Measurements from ENCODE around the gene PHKA1. TPM values are rescaled to one million over a fixed set of nuclear protein-coding genes. Genes with fewer than 3 reads are reported as not detected.
"Not testable (repeated sequence)": the region's sequence is repeated elsewhere in the genome, so short reads cannot be mapped to it uniquely, and the experiment has no call there.

PHKA1 gene
- total RNA-seq (2021; ENCODE audit: unreplicated experiment) (15.3 TPM), Bru-seq, nascent RNA (percentile 62 among the genes with signal in this experiment), BruChase-seq, experiment 1, labeled RNA remaining after a 6-hour chase (percentile 61 among the genes with signal in this experiment), BruChase-seq, experiment 2, labeled RNA remaining after a 2-hour chase (percentile 58 among the genes with signal in this experiment)
- 8.9 and 9.9 TPM in 2 replicates for polyA plus RNA-seq (2012)
- long read RNA-seq, full-length matches to known transcripts: 12 of 32 reads
- long read RNA-seq, partial matches to known transcripts: 7 of 32 reads
- long read RNA-seq, other reads (novel, unspliced or antisense): 13 of 32 reads

- H3K27me3 ChIP-seq (ENCODE audit: insufficient read depth, low read length); BruUV-seq (replicated peaks); RAD21 ChIA-PET (ENCODE audit: low non-redundant PET in 1 of 2, low total read pairs in 2 of 2, uncharacterized antibody in 2 of 2, unreplicated experiment in 2 of 2); H4K20me1 ChIP-seq (ENCODE audit: insufficient read depth); CTCF ChIA-PET; intact Hi-C loops (cut with micrococcal nuclease); H3K9me2 ChIP-seq (ENCODE audit: insufficient read depth); H3K79me2 ChIP-seq (ENCODE audit: insufficient read depth, low read length); H3K36me3 ChIP-seq (ENCODE audit: control insufficient read depth in 1 of 2, insufficient read depth in 2 of 2, low read length in 2 of 2); POLR2A ChIA-PET; H3K9me3 ChIP-seq (ENCODE audit: control insufficient read depth in 1 of 2, insufficient read depth in 1 of 2, low read depth in 1 of 2, low read length in 2 of 2): not testable (repeated sequence)
- Histone ChIP-seq H3K27ac (ENCODE audit: low read depth, low read length) (peak within 1 kb of the TSS; percentile 72), H3K4me2 (ENCODE audit: low read length) (peak within 1 kb of the TSS; percentile 87), H3K9ac (ENCODE audit: low read length) (peak within 1 kb of the TSS; percentile 70), H3K4me1 (ENCODE audit: control insufficient read depth in 1 of 2, insufficient read depth in 2 of 2, low read length in 2 of 2) (peaks cover 0 to 12% of the 10 kb centered on the region in 2 experiments; a peak in 2 of 4 replicates), H2AFZ (ENCODE audit: low read depth, low read length, poor library complexity, severe bottlenecking) (peak within 1 kb of the TSS; percentile 26), H3K4me3 (replicated peaks in 1 of 2; ENCODE audit: low read depth in 1 of 2, low read length in 2 of 2) (peak within 1 kb of the TSS; percentile 51 to 59)
- DNase-seq (ENCODE audit: low read depth, low spot score) (peak; percentile 19), ATAC-seq (peak; percentile 83)
- TF ChIP-seq ZFX (IDR thresholded peaks at IDR 0.05) (peak; percentile 88), POLR2AphosphoS5 (IDR thresholded peaks at IDR 0.05; ENCODE audit: low read depth, low read length) (peak; percentile 48), SP1 (IDR thresholded peaks at IDR 0.05; ENCODE audit: low read depth) (peak; percentile 14; the same call in 1 of the 2 replicates), EGR1 (IDR thresholded peaks at IDR 0.05; ENCODE audit: low read depth) (peak; percentile 51), SIN3A (IDR thresholded peaks at IDR 0.05; ENCODE audit: low read depth) (0 out of 2 replicates have a peak, but pooled peaks have one; percentile 40)
Measured at GRCh38 chrX:72713599-72714477, at the start of gene PHKA1. PHKA1 (minus strand) TSS chrX:72714306; CDS start chrX:72713880, 426 bp downstream.

GRCh38 chrX:72760454-72760853 lies 46.3 kb upstream of the PHKA1 start:
- H2AFZ ChIP-seq (ENCODE audit: low read depth, low read length, poor library complexity, severe bottlenecking); ATAC-seq; H3K79me2 ChIP-seq (ENCODE audit: insufficient read depth, low read length); POLR2A ChIA-PET; H4K20me1 ChIP-seq (ENCODE audit: insufficient read depth); H3K9ac ChIP-seq (ENCODE audit: low read length); H3K4me1 ChIP-seq (ENCODE audit: control insufficient read depth in 1 of 2, insufficient read depth in 2 of 2, low read length in 2 of 2); H3K36me3 ChIP-seq (ENCODE audit: control insufficient read depth in 1 of 2, insufficient read depth in 2 of 2, low read length in 2 of 2); H3K4me2 ChIP-seq (ENCODE audit: low read length); CTCF ChIA-PET; DNase-seq (ENCODE audit: low read depth, low spot score); H3K4me3 ChIP-seq (replicated peaks in 1 of 2; ENCODE audit: low read depth in 1 of 2, low read length in 2 of 2); H3K9me2 ChIP-seq (ENCODE audit: insufficient read depth); H3K27me3 ChIP-seq (ENCODE audit: insufficient read depth, low read length); RAD21 ChIA-PET (ENCODE audit: low non-redundant PET in 1 of 2, low total read pairs in 2 of 2, uncharacterized antibody in 2 of 2, unreplicated experiment in 2 of 2); H3K9me3 ChIP-seq (ENCODE audit: control insufficient read depth in 1 of 2, insufficient read depth in 1 of 2, low read depth in 1 of 2, low read length in 2 of 2); intact Hi-C loops (cut with micrococcal nuclease); BruUV-seq (replicated peaks); H3K27ac ChIP-seq (ENCODE audit: low read depth, low read length): not testable (repeated sequence)

- CTCF ChIA-PET; intact Hi-C loops (cut with micrococcal nuclease); H3K79me2 ChIP-seq (ENCODE audit: insufficient read depth, low read length); H3K4me2 ChIP-seq (ENCODE audit: low read length); H3K9me2 ChIP-seq (ENCODE audit: insufficient read depth); H3K27ac ChIP-seq (ENCODE audit: low read depth, low read length); H2AFZ ChIP-seq (ENCODE audit: low read depth, low read length, poor library complexity, severe bottlenecking); ATAC-seq; H3K36me3 ChIP-seq (ENCODE audit: control insufficient read depth in 1 of 2, insufficient read depth in 2 of 2, low read length in 2 of 2); POLR2A ChIA-PET; H3K9ac ChIP-seq (ENCODE audit: low read length); H3K9me3 ChIP-seq (ENCODE audit: control insufficient read depth in 1 of 2, insufficient read depth in 1 of 2, low read depth in 1 of 2, low read length in 2 of 2); DNase-seq (ENCODE audit: low read depth, low spot score); H3K27me3 ChIP-seq (ENCODE audit: insufficient read depth, low read length); RAD21 ChIA-PET (ENCODE audit: low non-redundant PET in 1 of 2, low total read pairs in 2 of 2, uncharacterized antibody in 2 of 2, unreplicated experiment in 2 of 2); H4K20me1 ChIP-seq (ENCODE audit: insufficient read depth); H3K4me3 ChIP-seq (replicated peaks in 1 of 2; ENCODE audit: low read depth in 1 of 2, low read length in 2 of 2); H3K4me1 ChIP-seq (ENCODE audit: control insufficient read depth in 1 of 2, insufficient read depth in 2 of 2, low read length in 2 of 2); BruUV-seq (replicated peaks): not testable (repeated sequence)
Measured at GRCh38 chrX:72748545-72748944, 34.4 kb upstream of the PHKA1 start.

- H3K79me2 ChIP-seq (ENCODE audit: insufficient read depth, low read length); H2AFZ ChIP-seq (ENCODE audit: low read depth, low read length, poor library complexity, severe bottlenecking); H4K20me1 ChIP-seq (ENCODE audit: insufficient read depth); H3K4me3 ChIP-seq (replicated peaks in 1 of 2; ENCODE audit: low read depth in 1 of 2, low read length in 2 of 2); H3K9me3 ChIP-seq (ENCODE audit: control insufficient read depth in 1 of 2, insufficient read depth in 1 of 2, low read depth in 1 of 2, low read length in 2 of 2); CTCF ChIA-PET; H3K27ac ChIP-seq (ENCODE audit: low read depth, low read length); intact Hi-C loops (cut with micrococcal nuclease); H3K4me2 ChIP-seq (ENCODE audit: low read length); BruUV-seq (replicated peaks); H3K4me1 ChIP-seq (ENCODE audit: control insufficient read depth in 1 of 2, insufficient read depth in 2 of 2, low read length in 2 of 2); H3K9ac ChIP-seq (ENCODE audit: low read length); POLR2A ChIA-PET; DNase-seq (ENCODE audit: low read depth, low spot score); RAD21 ChIA-PET (ENCODE audit: low non-redundant PET in 1 of 2, low total read pairs in 2 of 2, uncharacterized antibody in 2 of 2, unreplicated experiment in 2 of 2); H3K9me2 ChIP-seq (ENCODE audit: insufficient read depth); H3K36me3 ChIP-seq (ENCODE audit: control insufficient read depth in 1 of 2, insufficient read depth in 2 of 2, low read length in 2 of 2); ATAC-seq; H3K27me3 ChIP-seq (ENCODE audit: insufficient read depth, low read length): not testable (repeated sequence)
Measured at GRCh38 chrX:72745546-72745945, 31.4 kb upstream of the PHKA1 start.
